ENCODE measurements around the gene EPS8L2.

- TF ChIP-seq CTCF (conservative IDR thresholded peaks at IDR 0.05; ENCODE audit: low read length) = no peak
- no peak for TF ChIP-seq EZH2phosphoT487 (IDR thresholded peaks at IDR 0.05; ENCODE audit: borderline replicate concordance)
Observed at GRCh38 chr11:720017-720641, 14.1 kb downstream of the EPS8L2 start.
